HFF-Myc (cell line): ENCODE measurements around the gene RAB5B.
"Not testable (repeated sequence)": the region's sequence is repeated elsewhere in the genome, so short reads cannot be mapped to it uniquely, and the experiment has no call there.

Source experiments
- DNase-seq: peaks from one replicate; pipeline ENCODE4 v3.0.0-alpha.2; 2011; ENCODE audit warnings: low read depth; ENCODE audit errors: extremely low read depth
- H3K4me3 ChIP-seq: replicated peaks from 2 replicates; pipeline ENCODE4 v1.5.1; 2011; ENCODE audit warnings: low read depth, mild to moderate bottlenecking, control low read depth, low read length
- TF ChIP-seq, protein P1 (sequence below): IDR thresholded peaks from 2 replicates; pipeline ENCODE4 v1.5.1; 2012; ENCODE audit warnings: mild to moderate bottlenecking, low read depth, low read length, control low read depth; ENCODE audit errors: missing control alignments

The RAB5B gene

DNA sequence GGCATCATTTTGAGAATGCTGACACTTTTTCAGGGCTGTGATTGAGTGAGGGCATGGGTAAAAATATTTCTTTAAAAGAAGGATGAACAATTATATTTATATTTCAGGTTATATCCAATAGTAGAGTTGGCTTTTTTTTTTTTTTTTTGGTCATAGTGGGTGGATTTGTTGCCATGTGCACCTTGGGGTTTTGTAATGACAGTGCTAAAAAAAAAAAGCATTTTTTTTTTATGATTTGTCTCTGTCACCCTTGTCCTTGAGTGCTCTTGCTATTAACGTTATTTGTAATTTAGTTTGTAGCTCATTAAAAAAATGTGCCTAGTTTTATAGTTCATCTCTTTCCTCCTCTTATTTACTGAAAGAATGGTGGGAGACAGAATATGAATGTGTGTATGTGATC lies 1.4 kb upstream of the RAB5B start:
- no peak for DNase-seq
- H3K4me3 ChIP-seq: peak overlapping the region; percentile 49
- TF ChIP-seq, protein P1, sequence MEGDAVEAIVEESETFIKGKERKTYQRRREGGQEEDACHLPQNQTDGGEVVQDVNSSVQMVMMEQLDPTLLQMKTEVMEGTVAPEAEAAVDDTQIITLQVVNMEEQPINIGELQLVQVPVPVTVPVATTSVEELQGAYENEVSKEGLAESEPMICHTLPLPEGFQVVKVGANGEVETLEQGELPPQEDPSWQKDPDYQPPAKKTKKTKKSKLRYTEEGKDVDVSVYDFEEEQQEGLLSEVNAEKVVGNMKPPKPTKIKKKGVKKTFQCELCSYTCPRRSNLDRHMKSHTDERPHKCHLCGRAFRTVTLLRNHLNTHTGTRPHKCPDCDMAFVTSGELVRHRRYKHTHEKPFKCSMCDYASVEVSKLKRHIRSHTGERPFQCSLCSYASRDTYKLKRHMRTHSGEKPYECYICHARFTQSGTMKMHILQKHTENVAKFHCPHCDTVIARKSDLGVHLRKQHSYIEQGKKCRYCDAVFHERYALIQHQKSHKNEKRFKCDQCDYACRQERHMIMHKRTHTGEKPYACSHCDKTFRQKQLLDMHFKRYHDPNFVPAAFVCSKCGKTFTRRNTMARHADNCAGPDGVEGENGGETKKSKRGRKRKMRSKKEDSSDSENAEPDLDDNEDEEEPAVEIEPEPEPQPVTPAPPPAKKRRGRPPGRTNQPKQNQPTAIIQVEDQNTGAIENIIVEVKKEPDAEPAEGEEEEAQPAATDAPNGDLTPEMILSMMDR: no peak

DNA sequence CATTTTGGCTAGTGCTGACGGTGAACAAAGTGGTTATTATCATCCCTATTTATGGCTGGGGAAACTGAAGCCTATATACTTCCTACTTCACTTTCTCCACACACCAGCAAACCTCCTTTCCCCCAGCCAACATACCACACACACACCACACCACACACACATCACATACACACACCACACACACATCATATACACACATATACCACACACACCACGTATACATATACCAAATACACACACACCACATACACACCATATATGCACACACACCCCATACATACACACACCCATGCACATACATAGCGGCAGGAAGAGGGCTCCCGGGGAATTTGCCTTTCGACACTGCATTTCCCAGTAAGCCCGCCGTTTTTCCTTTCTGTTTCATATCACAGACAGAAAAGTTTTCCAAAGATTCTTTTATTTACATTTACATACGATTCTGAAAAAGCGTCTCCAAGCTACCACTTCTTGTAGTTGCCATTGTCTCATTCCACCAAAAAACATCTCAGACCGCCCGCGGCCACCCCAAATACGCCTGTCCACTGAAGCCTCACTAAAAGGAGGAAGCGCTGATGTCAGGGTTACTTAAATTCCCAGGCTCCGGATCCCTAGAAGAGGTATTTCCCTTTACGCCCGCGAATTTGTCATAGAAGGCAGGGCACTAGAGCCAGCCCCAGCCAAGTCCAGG lies 823 bp upstream of the RAB5B start:
- TF ChIP-seq, protein P1: no peak
- no peak for DNase-seq
- H3K4me3 ChIP-seq: peak overlapping the region; percentile 49

DNA sequence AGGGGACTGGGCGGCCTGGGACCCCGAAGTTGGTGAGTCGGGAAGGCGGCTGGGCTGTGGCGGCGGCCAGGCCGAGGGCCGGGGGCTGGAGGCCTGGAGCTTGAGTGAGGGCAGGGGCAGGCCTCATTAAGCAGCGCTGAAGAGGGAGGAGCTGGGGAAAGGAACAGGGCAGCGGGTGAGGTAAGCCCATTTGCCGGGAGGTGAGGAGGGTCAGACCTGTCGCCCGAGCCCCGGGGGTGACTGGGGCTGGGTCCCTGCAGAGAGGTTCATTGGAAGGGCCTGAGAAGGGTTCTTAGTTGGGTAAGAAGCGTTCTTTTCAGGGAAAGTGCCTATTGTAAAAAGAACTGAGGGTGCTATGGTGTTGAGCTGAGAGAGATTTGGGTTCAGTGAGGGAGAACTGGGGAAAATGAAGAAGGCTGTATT lies 441 bp downstream of the RAB5B start:
- TF ChIP-seq, protein P1: no peak
- H3K4me3 ChIP-seq: peak overlapping the region; percentile 81
- no peak for DNase-seq

DNA sequence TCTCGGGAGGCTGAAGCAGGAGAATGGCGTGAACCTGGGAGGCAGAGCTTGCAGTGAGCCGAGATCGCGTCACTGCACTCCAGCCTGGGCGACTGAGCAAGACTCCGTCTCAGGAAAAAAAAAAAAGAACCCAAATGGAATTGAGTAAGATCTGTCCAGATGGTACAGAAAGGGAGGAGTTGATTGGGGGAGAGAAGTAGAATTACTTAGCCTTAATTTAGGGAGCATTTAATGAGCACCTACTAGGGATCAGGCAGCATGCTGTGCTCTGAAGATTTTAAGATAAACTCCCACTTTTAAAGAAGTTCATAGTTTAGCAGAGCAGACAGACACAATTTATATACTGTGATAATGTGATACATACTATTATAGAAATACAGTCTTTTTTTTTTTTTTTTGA lies 4.5 kb downstream of the RAB5B start:
- H3K4me3 ChIP-seq: no peak overlapping the region
- DNase-seq: no peak
- TF ChIP-seq, protein P1: no peak

DNA sequence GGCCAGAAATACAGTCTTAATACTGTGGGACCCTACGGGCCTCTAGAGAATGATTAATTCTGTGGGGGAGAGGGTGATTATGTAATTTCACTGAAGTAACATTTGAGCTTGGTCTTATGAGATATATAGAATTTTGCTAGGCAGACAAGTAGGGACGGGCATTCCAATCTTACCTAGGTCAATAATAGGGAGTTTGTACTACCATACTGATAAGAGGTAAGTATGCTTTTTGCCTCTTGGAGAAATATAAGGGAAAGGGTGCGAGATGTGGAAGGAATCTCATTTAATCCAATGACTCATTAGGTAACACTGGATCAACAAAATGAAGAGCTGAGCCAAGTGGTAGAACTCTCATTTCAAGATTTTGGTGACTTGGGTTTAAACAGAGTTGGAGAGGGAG lies 5.2 kb downstream of the RAB5B start:
- TF ChIP-seq, protein P1: no peak
- H3K4me3 ChIP-seq: no peak overlapping the region
- DNase-seq: no peak

DNA sequence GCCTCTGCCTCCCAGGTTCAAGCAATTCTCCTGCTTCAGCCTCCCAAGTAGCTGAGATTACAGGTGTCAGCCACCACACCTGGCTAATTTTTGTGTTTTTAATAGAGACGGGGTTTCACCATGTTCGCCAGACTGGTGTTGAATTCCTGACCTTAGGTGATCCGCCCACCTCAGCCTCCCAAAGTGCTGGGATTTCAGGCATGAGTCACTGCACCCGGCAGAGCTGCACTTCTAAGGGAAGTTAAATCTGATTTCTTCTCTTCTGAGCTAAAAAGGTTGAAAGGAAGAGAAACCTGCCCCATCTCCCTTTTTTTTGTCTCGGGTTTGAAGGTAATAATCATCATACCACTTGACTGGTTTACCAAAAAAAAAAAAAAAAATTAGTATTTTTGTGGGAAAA lies 8.0 kb downstream of the RAB5B start:
- not testable (repeated sequence) for DNase-seq, H3K4me3 ChIP-seq

DNA sequence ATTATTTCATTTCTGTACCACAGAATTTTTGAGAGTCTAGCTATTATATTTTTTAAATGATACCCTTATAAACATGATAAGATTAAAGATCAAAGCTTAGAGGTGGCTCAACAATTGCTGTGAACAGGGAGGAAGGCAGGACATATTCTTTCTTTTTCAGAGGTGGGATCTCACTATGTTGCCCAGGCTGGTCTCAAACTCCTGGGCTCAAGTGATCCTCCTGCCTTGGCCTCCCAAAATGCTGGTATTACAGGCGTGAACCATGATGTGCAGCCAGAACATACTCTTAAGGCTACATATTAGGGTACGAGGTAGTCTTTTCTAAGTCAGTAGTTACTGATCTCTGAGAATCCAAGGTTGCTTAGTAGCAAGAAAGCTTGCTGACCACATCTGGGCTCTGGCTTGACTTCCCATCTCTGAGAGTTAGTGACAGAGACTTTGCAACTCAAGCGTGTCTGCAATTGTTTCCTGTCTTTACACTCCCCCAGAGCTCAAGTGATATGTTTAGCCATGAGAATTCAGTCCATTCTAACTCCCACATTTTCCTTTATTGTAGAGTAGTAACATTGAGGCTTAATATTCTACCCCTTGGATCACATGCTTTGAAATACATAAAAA lies 8.6 kb downstream of the RAB5B start:
- TF ChIP-seq, protein P1: no peak
- H3K4me3 ChIP-seq: no peak overlapping the region
- no peak for DNase-seq
